Kidney epithelial cell (primary cell): Measurements from ENCODE around the gene VPS8. TPM values are rescaled to one million over a fixed set of nuclear protein-coding genes. Genes with fewer than 3 reads are reported as not detected.

Experiments used
- DNase-seq: peaks from one replicate; pipeline ENCODE4 v3.0.0-alpha.2; 2010; ENCODE audit warnings: low read depth
- H3K27me3 ChIP-seq: 2 replicates; pipeline ENCODE4 v1.6.0; 2011; ENCODE audit warnings: low read length; ENCODE audit not compliant: control insufficient read depth, insufficient read depth
- H3K36me3 ChIP-seq: 2 replicates; pipeline ENCODE4 v1.5.1; 2011; ENCODE audit warnings: low read length; ENCODE audit not compliant: control insufficient read depth, insufficient read depth
- H3K4me3 ChIP-seq: 2 replicates; pipeline ENCODE4 v1.5.1; 2011; ENCODE audit warnings: low read depth, mild to moderate bottlenecking, control low read depth, low read length
- total RNA-seq: library from RNA; depleted of rRNA; stranded (reverse); fragments of >200 nt; gene quantifications from 2 replicates; pipeline ENCODE4 v1.2.3, GENCODE V29; 2015
- TF ChIP-seq, protein P1 (sequence below): IDR thresholded peaks from 2 replicates; pipeline ENCODE4 v1.5.1; 2011; ENCODE audit warnings: mild to moderate bottlenecking, moderate library complexity, low read length, control low read depth, inconsistent platforms; ENCODE audit not compliant: insufficient read depth, poor library complexity, severe bottlenecking

VPS8 gene
- total RNA-seq, 1 donor from 2014 or later = 31.9 TPM

GRCh38 chr3:185058796-185059195, 246.8 kb downstream of the VPS8 start:
- DNase-seq = no peak
- TF ChIP-seq, protein P1, sequence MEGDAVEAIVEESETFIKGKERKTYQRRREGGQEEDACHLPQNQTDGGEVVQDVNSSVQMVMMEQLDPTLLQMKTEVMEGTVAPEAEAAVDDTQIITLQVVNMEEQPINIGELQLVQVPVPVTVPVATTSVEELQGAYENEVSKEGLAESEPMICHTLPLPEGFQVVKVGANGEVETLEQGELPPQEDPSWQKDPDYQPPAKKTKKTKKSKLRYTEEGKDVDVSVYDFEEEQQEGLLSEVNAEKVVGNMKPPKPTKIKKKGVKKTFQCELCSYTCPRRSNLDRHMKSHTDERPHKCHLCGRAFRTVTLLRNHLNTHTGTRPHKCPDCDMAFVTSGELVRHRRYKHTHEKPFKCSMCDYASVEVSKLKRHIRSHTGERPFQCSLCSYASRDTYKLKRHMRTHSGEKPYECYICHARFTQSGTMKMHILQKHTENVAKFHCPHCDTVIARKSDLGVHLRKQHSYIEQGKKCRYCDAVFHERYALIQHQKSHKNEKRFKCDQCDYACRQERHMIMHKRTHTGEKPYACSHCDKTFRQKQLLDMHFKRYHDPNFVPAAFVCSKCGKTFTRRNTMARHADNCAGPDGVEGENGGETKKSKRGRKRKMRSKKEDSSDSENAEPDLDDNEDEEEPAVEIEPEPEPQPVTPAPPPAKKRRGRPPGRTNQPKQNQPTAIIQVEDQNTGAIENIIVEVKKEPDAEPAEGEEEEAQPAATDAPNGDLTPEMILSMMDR = no peak
- no peaks in the 10 kb centered on the region for H3K27me3 ChIP-seq
- H3K36me3 ChIP-seq = no peaks in the 10 kb centered on the region
- no peak overlapping the region for H3K4me3 ChIP-seq

GRCh38 chr3:185059766-185060165, 247.8 kb downstream of the VPS8 start:
- no peak overlapping the region for H3K4me3 ChIP-seq
- TF ChIP-seq, protein P1 = no peak
- H3K27me3 ChIP-seq = no peaks in the 10 kb centered on the region
- no peaks in the 10 kb centered on the region for H3K36me3 ChIP-seq
- no peak for DNase-seq

DNA sequence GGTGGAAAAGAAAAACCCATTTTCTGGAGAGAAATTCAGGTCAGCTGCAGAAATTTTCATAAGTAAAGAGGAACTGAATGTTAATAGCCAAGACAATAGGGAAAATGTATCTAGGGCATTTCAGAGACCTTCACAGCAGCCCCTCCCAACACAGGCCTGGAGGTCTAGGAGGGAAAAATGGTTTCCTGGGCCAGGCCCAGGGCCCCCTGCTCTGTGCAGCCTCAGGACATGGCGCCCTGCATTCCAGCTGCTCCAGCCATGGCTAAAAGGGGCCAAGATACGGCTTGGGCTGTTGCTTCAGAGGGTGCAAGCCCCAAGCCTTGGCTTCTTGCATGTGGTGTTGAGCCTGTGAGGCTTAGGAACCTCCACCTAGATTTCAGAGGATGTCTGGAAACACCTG, 248.7 kb downstream of the VPS8 start:
- DNase-seq = no peak
- no peaks in the 10 kb centered on the region for H3K36me3 ChIP-seq
- TF ChIP-seq, protein P1 = no peak
- no peak overlapping the region for H3K4me3 ChIP-seq
- no peaks in the 10 kb centered on the region for H3K27me3 ChIP-seq

DNA sequence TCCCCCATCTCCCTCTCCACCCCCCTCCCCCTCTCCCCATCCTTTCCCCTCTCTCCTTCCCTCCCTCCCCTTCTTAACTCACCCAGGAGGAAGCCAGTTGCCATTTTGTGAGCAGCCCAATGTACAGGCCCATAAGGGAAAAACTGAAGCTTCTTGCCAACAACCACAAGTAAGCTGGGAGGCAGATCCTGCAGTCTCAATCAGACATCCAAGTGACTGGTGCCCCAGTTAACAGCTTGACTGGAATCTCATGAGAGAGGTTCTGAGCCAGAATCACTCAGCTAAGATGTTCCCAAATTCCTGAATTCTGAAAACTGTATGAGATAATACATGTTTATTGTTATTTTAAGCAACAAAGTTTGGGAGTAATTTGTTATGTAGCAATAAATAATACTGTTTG, 250.2 kb downstream of the VPS8 start:
- no peak overlapping the region for H3K4me3 ChIP-seq
- H3K27me3 ChIP-seq = no peaks in the 10 kb centered on the region
- no peaks in the 10 kb centered on the region for H3K36me3 ChIP-seq
- TF ChIP-seq, protein P1 = no peak
- DNase-seq = no peak

- TF ChIP-seq, protein P1 = no peak
- Histone ChIP-seq H3K27me3 (no peaks in the 10 kb centered on the region), H3K4me3 (no peak overlapping the region), H3K36me3 (no peaks in the 10 kb centered on the region)
- DNase-seq = no peak
These were observed 251.5 kb downstream of the VPS8 start for GRCh38 chr3:185063431-185063830.

DNA sequence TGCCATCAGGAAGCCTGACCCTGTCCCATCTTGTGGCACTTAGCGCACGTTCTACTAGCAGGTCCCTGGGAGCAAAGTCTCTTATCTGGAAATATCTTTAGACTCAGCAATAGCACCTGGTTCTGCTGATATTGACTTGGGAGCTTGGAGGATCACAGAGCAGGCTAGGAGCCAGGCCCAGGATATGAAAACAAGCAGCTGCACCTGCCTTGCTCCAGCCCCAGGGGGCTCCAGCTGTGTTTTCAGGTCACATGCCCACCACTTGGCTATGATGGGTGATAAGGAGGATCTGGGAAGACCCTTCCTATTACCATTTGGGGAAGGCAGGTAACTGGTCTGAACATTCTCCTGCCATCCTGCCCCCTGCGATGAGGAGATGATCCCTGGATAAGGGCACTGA, 253.1 kb downstream of the VPS8 start:
- no peaks in the 10 kb centered on the region for H3K27me3 ChIP-seq
- H3K36me3 ChIP-seq = no peaks in the 10 kb centered on the region
- no peak for DNase-seq
- TF ChIP-seq, protein P1 = peak; percentile 4
- no peak overlapping the region for H3K4me3 ChIP-seq
